Stimulated activated CD8-positive, alpha-beta memory T cell treated with anti-CD3 and anti-CD28 coated beads, Interleukin-2, amount 100 ng/mL, for 48 hours (primary cell): ENCODE measurements around the gene TMX4.
"Not testable (repeated sequence)": the region's sequence is repeated elsewhere in the genome, so short reads cannot be mapped to it uniquely, and the experiment has no call there.

Source experiments
- DNase-seq, 2 donors: peaks; one replicate each; pipeline ENCODE4 v3.0.0-alpha.2; 2020; ENCODE audit warnings: low read depth in 2 of 2

TMX4 gene

DNA sequence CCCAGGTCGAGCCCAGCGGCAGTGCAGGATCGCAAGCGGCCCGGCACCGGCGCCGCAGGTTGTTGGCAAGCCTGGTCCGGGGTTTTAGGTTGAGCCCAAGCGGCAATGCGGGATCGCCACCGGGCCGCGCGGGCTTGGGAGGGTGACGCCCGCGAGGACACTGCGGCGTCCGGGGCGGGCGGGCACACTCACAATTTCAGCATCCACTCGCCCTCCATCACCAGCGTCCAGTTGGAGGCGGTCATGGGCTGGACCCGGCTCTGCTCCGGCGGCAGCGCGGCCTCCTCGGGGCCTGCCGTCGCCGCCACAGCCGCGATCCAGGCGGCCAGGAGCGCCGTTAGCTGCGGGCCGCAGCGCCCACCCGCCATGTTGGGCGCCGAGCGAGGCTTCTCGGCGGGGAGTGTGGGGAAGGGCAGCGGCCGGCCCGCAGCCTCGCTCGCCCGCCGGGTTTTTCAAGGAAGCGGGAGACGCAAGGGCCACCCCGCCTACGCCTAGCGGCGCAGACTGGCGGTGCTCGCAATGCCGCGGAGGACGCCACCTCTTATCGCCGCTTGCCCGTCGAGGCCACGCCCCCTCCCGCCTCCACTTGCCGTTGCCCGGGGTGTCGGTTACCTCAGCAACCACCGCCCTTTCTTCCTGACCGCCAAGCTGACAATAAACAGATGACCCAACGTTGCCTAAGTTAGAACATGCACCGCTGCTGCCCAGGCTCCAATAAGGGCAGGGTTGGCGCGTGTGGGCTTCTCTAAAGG is at the start of gene TMX4:
TMX4 (minus strand) TSS at position 516 of the 752 bp plus-strand sequence; CDS start at position 368, 148 bp downstream.
- DNase-seq: peak; percentile 94

DNA sequence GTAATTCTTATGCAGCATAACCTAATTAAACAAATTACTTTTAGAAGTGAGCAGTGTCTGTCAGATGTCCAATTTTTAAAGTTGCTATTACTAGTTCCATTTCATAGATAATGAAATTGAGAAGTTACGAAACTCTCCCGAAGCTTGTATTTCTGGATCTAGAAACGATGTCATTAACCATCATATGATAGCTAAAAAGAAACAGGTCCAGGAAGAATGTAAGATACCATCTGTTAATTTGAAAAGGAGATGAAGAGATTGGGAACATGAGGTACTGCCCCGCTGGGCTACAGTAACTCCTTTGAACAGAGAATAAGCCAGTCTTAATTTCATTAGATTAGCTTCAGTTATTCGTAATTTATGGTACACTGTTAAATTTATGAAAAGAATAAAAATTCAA is 47.5 kb upstream of the TMX4 start:
- no peak for DNase-seq

GRCh38 chr20:8066662-8067061 is 47.1 kb upstream of the TMX4 start:
- DNase-seq: no peak

GRCh38 chr20:8065691-8066090 is 46.1 kb upstream of the TMX4 start:
- no peak for DNase-seq

DNA sequence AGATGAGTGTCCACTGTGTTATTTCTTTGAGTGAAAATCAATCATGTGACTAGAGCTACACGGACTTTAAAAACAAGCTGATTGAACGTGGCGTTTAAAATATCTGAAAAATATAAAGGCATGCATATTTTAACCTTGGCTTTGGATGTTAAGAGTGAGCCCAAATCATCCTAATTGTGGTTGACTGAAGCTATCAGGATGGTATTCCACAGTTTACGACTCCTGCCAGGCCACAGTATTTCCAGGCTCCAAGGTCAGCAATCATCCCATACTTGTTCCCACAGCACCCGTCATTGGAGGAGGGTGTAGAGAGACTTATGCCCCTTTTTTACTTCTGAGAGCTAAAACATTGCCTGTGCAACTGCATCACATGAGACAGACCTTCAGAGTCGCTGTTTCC is 43.2 kb upstream of the TMX4 start:
- DNase-seq: no peak

DNA sequence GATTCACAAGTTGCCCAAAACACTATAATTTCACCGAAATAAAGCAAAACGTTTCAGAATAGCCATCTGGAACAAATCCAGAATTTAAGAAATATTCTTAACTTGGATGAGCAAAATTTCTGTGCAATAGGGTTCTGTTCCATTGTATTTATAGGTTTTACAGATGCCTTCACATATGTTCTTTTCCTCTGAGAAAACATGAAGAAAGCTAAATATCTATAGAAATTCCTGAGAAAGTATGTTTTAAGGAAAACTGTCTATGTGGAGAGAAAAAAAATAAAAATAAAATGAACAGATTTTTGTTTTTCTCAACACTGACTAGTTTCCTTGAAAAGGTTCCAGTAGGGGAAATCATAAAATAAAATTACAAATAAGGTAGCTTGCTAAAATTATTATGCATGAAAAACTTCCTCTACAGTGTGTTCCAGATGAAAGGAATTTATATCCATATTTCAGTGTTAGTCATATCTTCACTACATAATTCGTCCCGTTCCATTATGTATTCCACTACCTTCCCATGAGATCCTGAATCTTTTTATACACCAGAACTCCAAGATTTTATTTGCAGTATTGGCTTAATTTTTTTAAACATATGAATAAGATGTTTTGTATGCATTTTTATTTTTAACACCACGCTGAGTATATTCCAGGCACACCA is 42.4 kb upstream of the TMX4 start:
- no peak for DNase-seq

- no peak for DNase-seq
These were observed 41.4 kb upstream of the TMX4 start for GRCh38 chr20:8060977-8061376.

GRCh38 chr20:8057871-8058270 is 38.3 kb upstream of the TMX4 start:
- DNase-seq: no peak

- no peak for DNase-seq
These were observed 35.5 kb upstream of the TMX4 start for GRCh38 chr20:8055096-8055495.

- no peak for DNase-seq
These were observed 30.7 kb upstream of the TMX4 start for GRCh38 chr20:8050157-8050837.

DNA sequence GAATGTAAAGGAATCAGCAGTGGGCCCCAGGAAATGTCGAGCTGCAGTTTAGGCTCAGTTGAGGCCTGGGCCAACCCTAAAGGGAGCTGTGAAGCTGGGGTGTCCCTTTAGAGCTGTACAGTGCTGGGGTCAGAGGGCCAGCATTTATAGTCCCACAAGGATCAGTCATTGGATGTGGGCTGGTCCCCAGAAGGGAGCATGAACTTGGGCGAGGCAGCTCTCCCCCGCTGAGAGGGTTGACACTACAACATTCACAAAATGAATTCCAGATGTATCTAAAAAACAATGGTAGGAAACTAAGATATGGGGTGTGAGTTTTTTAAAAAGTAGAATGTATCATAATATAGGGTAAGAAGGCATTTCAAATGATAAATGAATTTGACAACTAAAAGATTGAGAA is 29.7 kb upstream of the TMX4 start:
- DNase-seq: no peak

GRCh38 chr20:8045946-8046345 is 26.4 kb upstream of the TMX4 start:
- DNase-seq: no peak

DNA sequence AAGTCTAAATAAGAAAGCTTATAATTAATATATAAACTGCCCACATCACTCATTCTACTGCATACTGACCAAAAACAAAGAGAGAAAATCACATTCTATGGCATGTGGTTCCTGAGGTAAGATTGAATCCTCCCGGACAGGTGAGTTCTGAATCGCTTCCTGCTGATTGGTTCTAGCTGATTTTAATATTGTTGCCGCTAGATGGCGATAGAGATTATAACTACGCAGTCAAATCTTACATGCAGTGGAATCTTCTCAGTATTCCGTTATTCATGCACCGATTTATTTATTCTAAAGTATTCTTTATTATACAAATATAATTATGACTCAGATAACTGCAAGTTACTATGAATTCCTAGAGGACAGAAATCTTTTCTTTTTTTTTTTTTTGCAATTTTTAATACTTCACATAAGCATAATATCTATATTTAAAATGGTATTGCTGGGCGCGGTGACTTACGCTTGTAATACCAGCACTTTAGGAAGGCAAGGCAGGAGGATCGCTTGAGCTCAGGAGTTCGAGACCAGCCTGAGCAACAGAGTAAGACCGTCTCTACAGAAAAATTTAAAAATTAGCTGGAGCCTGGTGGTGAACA is 24.2 kb upstream of the TMX4 start:
- DNase-seq: no peak

DNA sequence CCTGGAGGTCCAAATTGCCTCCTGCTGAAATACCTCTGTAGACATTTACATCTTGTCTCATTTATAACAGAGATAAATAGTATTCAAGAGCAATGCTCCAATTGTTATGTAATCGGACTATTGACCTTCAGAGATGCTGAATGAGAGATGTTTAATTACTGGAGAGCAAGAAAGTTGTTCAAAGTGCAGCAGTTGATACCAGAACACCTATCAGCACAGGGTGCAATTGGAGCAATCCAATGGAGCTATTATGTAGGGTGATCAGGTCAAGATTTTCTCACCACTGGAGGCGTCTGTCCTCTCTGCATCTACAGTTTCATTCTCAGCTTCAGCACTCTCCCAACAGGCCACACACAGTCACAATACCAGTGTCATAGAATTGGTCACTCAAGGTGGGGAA is 19.5 kb upstream of the TMX4 start:
- DNase-seq: no peak

GRCh38 chr20:8036771-8037170 is 17.2 kb upstream of the TMX4 start:
- no peak for DNase-seq

DNA sequence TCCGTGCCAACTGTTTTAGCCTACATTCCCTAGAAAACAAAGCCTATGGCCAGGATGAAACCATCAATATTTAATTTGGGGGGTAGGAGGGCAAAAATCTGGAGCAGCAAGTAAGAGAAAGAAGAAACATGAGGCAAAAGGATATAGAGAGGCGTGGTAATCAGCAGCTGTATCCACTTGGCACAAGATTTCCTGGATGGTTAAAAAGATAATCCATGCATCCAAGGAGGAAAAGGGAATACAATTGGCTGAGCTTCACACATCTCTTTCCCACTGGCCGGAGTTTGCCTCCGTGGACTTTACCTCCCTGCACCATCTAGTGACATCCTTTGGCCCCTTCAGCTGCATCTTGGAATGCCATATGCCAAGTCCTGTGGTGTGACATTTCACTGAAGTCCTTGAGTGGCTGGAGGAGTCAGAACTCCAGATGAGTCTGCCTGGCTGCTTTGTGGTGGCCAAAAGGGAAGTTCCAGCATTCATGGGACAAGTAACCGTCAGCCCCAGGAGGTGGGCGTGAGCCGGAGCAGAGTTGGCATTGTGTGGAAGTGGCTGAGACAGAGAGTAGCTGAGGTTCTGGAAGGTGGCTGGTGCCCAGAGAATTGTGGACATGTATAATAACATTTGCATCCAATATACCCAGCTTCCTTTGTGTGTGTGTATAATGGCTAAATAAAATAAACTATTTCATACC is 13.7 kb upstream of the TMX4 start:
- no peak for DNase-seq

DNA sequence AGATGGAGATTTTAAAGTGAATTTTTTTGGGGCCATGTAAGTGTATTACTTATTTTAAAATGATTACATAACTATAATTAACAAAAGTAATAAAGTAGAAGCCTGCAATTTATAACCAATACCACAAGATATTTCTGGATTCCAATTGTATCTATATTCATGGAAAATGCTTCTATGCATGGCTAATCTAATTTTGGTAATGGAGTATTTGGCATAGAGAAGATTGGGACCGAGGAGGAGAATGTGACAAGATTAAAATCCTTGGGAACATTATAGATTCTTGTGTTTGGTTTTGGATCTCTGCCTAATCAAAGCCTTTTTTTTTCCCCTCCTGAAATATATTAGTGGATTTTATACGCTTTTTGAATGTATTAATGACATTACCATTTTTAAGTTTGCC is 12.9 kb upstream of the TMX4 start:
- no peak for DNase-seq

GRCh38 chr20:8031539-8031938 is 12.0 kb upstream of the TMX4 start:
- not testable (repeated sequence) for DNase-seq

DNA sequence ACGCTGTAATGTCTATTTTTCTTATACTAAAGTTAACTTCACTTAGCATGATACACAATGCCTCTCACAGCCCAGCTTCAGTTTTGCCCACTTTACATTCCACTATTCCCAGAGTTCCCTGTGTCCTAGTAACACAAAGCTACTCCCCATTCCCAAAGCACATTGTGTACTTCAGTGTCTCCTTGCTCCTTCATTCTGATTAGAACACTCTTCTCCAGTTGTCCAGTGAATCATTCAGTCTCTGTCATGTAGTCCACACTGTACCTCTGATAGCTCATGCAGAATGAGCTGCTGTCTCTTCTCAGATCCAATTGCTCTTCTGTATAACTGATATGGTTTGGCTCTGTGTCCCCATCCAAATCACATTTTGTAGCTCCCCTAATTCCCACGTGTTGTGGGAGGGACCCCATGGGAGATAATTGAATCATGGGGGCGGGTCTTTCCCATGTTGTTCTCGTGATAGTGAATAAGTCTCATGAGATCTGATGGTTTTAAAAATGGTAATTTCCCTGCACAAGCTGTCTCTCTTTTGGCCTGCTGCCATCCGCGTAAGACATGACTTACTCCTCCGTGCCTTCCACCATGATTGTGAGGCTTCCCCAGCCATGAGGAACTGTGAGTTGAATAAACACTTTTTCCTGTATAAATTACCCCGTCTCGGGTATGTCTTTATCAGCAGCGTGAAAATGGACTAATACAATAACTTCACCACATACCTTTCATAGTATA is 2.1 kb upstream of the TMX4 start:
- no peak for DNase-seq

- no peak for DNase-seq
These were observed 936 bp upstream of the TMX4 start for GRCh38 chr20:8020314-8021079.

- DNase-seq: no peak
These were observed 362 bp upstream of the TMX4 start for GRCh38 chr20:8019998-8020247.
